ENCODE data around the gene CWH43. TPM values are rescaled to one million over a fixed set of nuclear protein-coding genes. Genes with fewer than 3 reads are reported as not detected.

The CWH43 gene
- total RNA-seq, 1 experiment from 2014 or later, result 3.0 TPM

DNA sequence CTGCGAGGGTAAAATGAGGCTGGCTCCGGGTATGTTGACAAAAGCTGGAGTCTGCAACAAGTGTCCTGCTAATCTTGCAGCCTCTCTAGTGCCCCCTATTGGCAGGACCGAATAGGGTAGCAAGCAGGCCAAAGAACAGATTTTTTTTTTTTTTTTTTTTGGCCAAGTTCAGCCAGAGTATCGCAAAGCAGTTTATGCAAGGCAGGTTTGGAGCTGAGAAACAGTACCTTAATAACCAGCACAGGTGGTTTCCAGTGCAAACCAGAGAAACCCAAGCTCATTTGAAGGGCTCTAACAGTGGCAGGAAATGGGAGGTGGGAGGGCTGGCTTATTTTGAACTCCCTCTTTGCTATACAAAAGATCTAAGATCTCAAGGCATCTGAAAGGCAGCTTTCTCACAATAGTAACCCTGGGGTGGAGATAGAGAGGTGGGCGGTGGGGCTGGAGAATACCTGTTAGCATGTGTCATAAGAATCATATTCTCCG is 41.3 kb upstream of the CWH43 start:
- no peaks in the 10 kb centered on the region for H3K9me2 ChIP-seq (replicated peaks; ENCODE audit: low read length)
- no peaks in the 10 kb centered on the region for H3K9me3 ChIP-seq (ENCODE audit: low read length)
- H3K4me1 ChIP-seq (ENCODE audit: insufficient read depth, low read length), result peaks cover 43% of the 10 kb centered on the region
- H2AFZ ChIP-seq (ENCODE audit: low read length), result peak overlapping the region; percentile 57
- BruUV-seq (replicated peaks), result TSS peak; percentile 69
- TF ChIP-seq, protein P1, sequence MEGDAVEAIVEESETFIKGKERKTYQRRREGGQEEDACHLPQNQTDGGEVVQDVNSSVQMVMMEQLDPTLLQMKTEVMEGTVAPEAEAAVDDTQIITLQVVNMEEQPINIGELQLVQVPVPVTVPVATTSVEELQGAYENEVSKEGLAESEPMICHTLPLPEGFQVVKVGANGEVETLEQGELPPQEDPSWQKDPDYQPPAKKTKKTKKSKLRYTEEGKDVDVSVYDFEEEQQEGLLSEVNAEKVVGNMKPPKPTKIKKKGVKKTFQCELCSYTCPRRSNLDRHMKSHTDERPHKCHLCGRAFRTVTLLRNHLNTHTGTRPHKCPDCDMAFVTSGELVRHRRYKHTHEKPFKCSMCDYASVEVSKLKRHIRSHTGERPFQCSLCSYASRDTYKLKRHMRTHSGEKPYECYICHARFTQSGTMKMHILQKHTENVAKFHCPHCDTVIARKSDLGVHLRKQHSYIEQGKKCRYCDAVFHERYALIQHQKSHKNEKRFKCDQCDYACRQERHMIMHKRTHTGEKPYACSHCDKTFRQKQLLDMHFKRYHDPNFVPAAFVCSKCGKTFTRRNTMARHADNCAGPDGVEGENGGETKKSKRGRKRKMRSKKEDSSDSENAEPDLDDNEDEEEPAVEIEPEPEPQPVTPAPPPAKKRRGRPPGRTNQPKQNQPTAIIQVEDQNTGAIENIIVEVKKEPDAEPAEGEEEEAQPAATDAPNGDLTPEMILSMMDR (conservative IDR thresholded peaks at IDR 0.05; ENCODE audit: low read depth, low read length), result peak; percentile 73
- no peak for TF ChIP-seq EZH2 (IDR thresholded peaks at IDR 0.05; ENCODE audit: low read length, unreplicated experiment)
- H3K9ac ChIP-seq (ENCODE audit: low read length), result peak overlapping the region; percentile 50
- peaks cover 9% of the 10 kb centered on the region for H3F3A ChIP-seq (ENCODE audit: low read length, unreplicated experiment)
- H3K36me3 ChIP-seq (ENCODE audit: low read depth, low read length), result no peaks in the 10 kb centered on the region
- peak overlapping the region; percentile 95 for H3K27ac ChIP-seq (ENCODE audit: low read length)
- ATAC-seq (no peak; the same call in 1 of the 2 replicates), DNase-seq (peak; percentile 30)
- no peaks in the 10 kb centered on the region for H3K79me2 ChIP-seq (ENCODE audit: low read length)
- H3K27me3 ChIP-seq (ENCODE audit: low read length), result no peaks in the 10 kb centered on the region
- CTCF ChIA-PET, result interaction anchor here (0.7 kb wide), 1 partner anchor 76 kb away, joined by 4 read pairs; no protein-coding TSS in a partner anchor
- POLR2A ChIA-PET (ENCODE audit: unreplicated experiment), result no interaction called here
- peak overlapping the region; percentile 70 for H3K4me2 ChIP-seq (ENCODE audit: low read length)
- peak overlapping the region; percentile 38 for H3K4me3 ChIP-seq (ENCODE audit: low read length)
- intact Hi-C loops (cut with micrococcal nuclease), result loop anchor here (1.0 kb wide), 1 partner anchor 10 kb away; no protein-coding TSS in a partner anchor
- H4K20me1 ChIP-seq (ENCODE audit: low read length), result no peaks in the 10 kb centered on the region

DNA sequence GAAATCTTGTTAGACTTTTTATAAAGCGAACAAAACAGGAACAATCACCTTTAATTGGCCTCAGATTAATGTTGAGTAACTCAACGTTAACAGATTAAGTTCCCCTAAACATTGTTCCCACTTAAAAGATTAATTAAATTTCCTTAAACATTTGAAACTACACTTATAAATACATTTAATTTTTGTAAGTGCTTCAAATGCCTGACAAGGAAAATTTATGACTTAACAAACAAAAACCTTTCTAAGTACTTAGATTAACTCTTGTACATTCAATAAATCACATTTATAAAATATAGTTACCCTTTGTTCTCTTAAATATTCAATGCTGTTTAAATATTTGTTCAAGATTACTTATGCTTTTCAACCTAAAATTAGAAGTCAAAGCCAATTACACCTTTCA is 40.1 kb upstream of the CWH43 start:
- CTCF ChIA-PET, result no interaction called here

DNA sequence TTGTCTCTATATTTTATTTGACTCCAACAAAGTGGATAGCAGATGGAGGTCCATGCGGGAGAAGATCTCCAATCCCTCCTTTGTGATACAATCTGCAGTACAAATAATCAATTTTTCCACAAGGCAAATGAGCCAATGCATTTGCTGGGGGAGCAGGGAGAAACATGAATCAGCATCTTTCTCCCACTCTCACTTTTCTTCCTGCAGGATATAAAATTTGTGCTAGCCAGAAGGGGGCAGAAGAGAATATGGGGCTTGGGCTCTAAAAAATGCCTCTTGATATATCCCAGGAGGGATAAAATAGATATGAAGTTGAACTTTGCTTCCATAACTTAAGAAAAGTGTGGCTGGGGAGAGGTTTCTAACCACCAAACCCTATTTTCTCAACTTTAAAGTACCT is 38.3 kb upstream of the CWH43 start:
- no peaks in the 10 kb centered on the region for H3K9me3 ChIP-seq (ENCODE audit: low read length)
- no peaks in the 10 kb centered on the region for H3K27me3 ChIP-seq (ENCODE audit: low read length)
- BruUV-seq (replicated peaks), result no TSS peak
- H3K4me1 ChIP-seq (ENCODE audit: insufficient read depth, low read length), result peaks cover 37% of the 10 kb centered on the region
- ATAC-seq (no peak), DNase-seq (no peak)
- H3K27ac ChIP-seq (ENCODE audit: low read length), result no peak overlapping the region
- H3K9ac ChIP-seq (ENCODE audit: low read length), result no peak overlapping the region
- intact Hi-C loops (cut with micrococcal nuclease), result no loop called here
- POLR2A ChIA-PET (ENCODE audit: unreplicated experiment), result no interaction called here
- TF ChIP-seq EZH2 (IDR thresholded peaks at IDR 0.05; ENCODE audit: low read length, unreplicated experiment), result no peak
- TF ChIP-seq, protein P1 (conservative IDR thresholded peaks at IDR 0.05; ENCODE audit: low read depth, low read length), result no peak; the same call in 1 of the 2 replicates
- no peak for TF ChIP-seq EZH2phosphoT487 (IDR thresholded peaks at IDR 0.05; ENCODE audit: borderline replicate concordance, low read length)
- H4K20me1 ChIP-seq (ENCODE audit: low read length), result no peaks in the 10 kb centered on the region
- no peaks in the 10 kb centered on the region for H3K36me3 ChIP-seq (ENCODE audit: low read depth, low read length)
- no peak overlapping the region for H2AFZ ChIP-seq (ENCODE audit: low read length)
- CTCF ChIA-PET, result no interaction called here
- H3F3A ChIP-seq (ENCODE audit: low read length, unreplicated experiment), result peaks cover 10% of the 10 kb centered on the region
- no peaks in the 10 kb centered on the region for H3K79me2 ChIP-seq (ENCODE audit: low read length)
- no peak overlapping the region for H3K4me3 ChIP-seq (ENCODE audit: low read length)
- H3K9me2 ChIP-seq (replicated peaks; ENCODE audit: low read length), result no peaks in the 10 kb centered on the region
- no peak overlapping the region for H3K4me2 ChIP-seq (ENCODE audit: low read length)

More for the DNA sequence above, 40.1 kb upstream of the CWH43 start:
- no peak overlapping the region for H3K9ac ChIP-seq (ENCODE audit: low read length)
- BruUV-seq (replicated peaks), result no TSS peak
- no peaks in the 10 kb centered on the region for H3K36me3 ChIP-seq (ENCODE audit: low read depth, low read length)
- TF ChIP-seq EZH2phosphoT487 (IDR thresholded peaks at IDR 0.05; ENCODE audit: borderline replicate concordance, low read length) (no peak), EZH2 (IDR thresholded peaks at IDR 0.05; ENCODE audit: low read length, unreplicated experiment) (no peak)
- TF ChIP-seq, protein P1 (conservative IDR thresholded peaks at IDR 0.05; ENCODE audit: low read depth, low read length), result no peak
- no peak overlapping the region for H3K27ac ChIP-seq (ENCODE audit: low read length)
- H3K27me3 ChIP-seq (ENCODE audit: low read length), result no peaks in the 10 kb centered on the region
- no peaks in the 10 kb centered on the region for H3K79me2 ChIP-seq (ENCODE audit: low read length)
- H3K9me2 ChIP-seq (replicated peaks; ENCODE audit: low read length), result no peaks in the 10 kb centered on the region
- no peak overlapping the region for H3K4me2 ChIP-seq (ENCODE audit: low read length)
- no peaks in the 10 kb centered on the region for H3K9me3 ChIP-seq (ENCODE audit: low read length)
- H3K4me1 ChIP-seq (ENCODE audit: insufficient read depth, low read length), result peaks cover 37% of the 10 kb centered on the region
- ATAC-seq (no peak), DNase-seq (no peak)
- intact Hi-C loops (cut with micrococcal nuclease), result no loop called here
- POLR2A ChIA-PET (ENCODE audit: unreplicated experiment), result no interaction called here
- H4K20me1 ChIP-seq (ENCODE audit: low read length), result no peaks in the 10 kb centered on the region
- H2AFZ ChIP-seq (ENCODE audit: low read length), result no peak overlapping the region
- H3F3A ChIP-seq (ENCODE audit: low read length, unreplicated experiment), result peaks cover 10% of the 10 kb centered on the region
- H3K4me3 ChIP-seq (ENCODE audit: low read length), result no peak overlapping the region

Data from PC-3 (cell line).